Neural progenitor cell (in vitro differentiated cells): Measurements from ENCODE around the gene PPP1R14B. TPM values are rescaled to one million over a fixed set of nuclear protein-coding genes. Genes with fewer than 3 reads are reported as not detected.

Experiments used
- DNase-seq: peaks from one replicate; pipeline ENCODE4 v3.0.0-alpha.2; 2016; ENCODE audit warnings: low spot score
- H2AFZ ChIP-seq: fragments of 200-600 bp; sonication (generic); replicated peaks from 2 replicates; pipeline ENCODE4 v1.6.1; 2016; ENCODE audit warnings: antibody characterized with exemption
- H3F3A ChIP-seq: fragments of 200-600 bp; sonication (generic); 2 replicates; pipeline ENCODE4 v1.6.1; 2016; ENCODE audit warnings: antibody characterized with exemption, low read depth
- H3K27ac ChIP-seq: fragments of 200-600 bp; sonication (generic); 2 replicates; pipeline ENCODE4 v1.5.1; 2016; ENCODE audit warnings: mild to moderate bottlenecking
- H3K27me3 ChIP-seq: fragments of 200-600 bp; sonication (generic); 2 replicates; pipeline ENCODE4 v1.6.1; 2016; ENCODE audit warnings: mild to moderate bottlenecking, moderate library complexity
- H3K36me3 ChIP-seq: fragments of 200-600 bp; sonication (generic); 2 replicates; pipeline ENCODE4 v1.5.1; 2016
- H3K4me1 ChIP-seq: fragments of 200-600 bp; sonication (generic); 2 replicates; pipeline ENCODE4 v1.6.1; 2016; ENCODE audit warnings: mixed run types
- H3K4me2 ChIP-seq: fragments of 200-600 bp; sonication (generic); 2 replicates; pipeline ENCODE4 v1.6.1; 2016
- H3K4me3 ChIP-seq: fragments of 200-600 bp; sonication (generic); 2 replicates; pipeline ENCODE4 v1.5.1; 2016
- H3K79me2 ChIP-seq: fragments of 200-600 bp; sonication (generic); 2 replicates; pipeline ENCODE4 v1.6.1; 2016; ENCODE audit warnings: low read depth
- H3K9ac ChIP-seq: fragments of 200-600 bp; sonication (generic); 2 replicates; pipeline ENCODE4 v1.6.1; 2016
- H3K9me3 ChIP-seq: fragments of 200-600 bp; sonication (generic); 2 replicates; pipeline ENCODE4 v1.5.1; 2016; ENCODE audit warnings: low read depth
- H4K20me1 ChIP-seq: fragments of 200-600 bp; sonication (generic); 2 replicates; pipeline ENCODE4 v1.6.1; 2016; ENCODE audit warnings: low read depth
- H3K27ac Mint-ChIP-seq: 3 replicates; pipeline ENCODE4 v1.8.0; 2021; ENCODE audit warnings: mixed read lengths
- H3K27me3 Mint-ChIP-seq: 2 replicates; pipeline ENCODE4 v1.8.0; 2022; ENCODE audit warnings: low read depth, mild to moderate bottlenecking, inconsistent platforms, moderate library complexity, mixed read lengths; ENCODE audit not compliant: insufficient read depth
- H3K36me3 Mint-ChIP-seq: 3 replicates; pipeline ENCODE4 v1.8.0; 2021; ENCODE audit warnings: mixed read lengths
- H3K4me1 Mint-ChIP-seq: 3 replicates; pipeline ENCODE4 v1.8.0; 2021; ENCODE audit warnings: mixed read lengths
- H3K4me3 Mint-ChIP-seq: 3 replicates; pipeline ENCODE4 v1.8.0; 2021; ENCODE audit warnings: mild to moderate bottlenecking, moderate library complexity, mixed read lengths
- H3K9me3 Mint-ChIP-seq: 3 replicates; pipeline ENCODE4 v1.8.0; 2020; ENCODE audit warnings: mixed read lengths
- EZH2 ChIP-seq: fragments of 200-600 bp; sonication (generic); IDR thresholded peaks from 2 replicates; pipeline ENCODE4 v1.6.1; 2017; ENCODE audit warnings: antibody characterized with exemption, mild to moderate bottlenecking, moderate library complexity
- EZH2phosphoT487 ChIP-seq: fragments of 200-600 bp; sonication (generic); IDR thresholded peaks from 2 replicates; pipeline ENCODE4 v1.6.1; 2017; ENCODE audit warnings: antibody characterized with exemption
- total RNA-seq: library from RNA; depleted of rRNA; stranded (reverse); fragments of >200 nt; gene quantifications from 2 replicates; pipeline ENCODE4 v1.2.3, GENCODE V29; 2015; ENCODE audit warnings: low replicate concordance
- TF ChIP-seq, protein P1 (sequence below): fragments of 200-600 bp; sonication (generic); IDR thresholded peaks from 2 replicates; pipeline ENCODE4 v1.5.1; 2017; ENCODE audit warnings: antibody characterized with exemption, mild to moderate bottlenecking

The PPP1R14B gene
- total RNA-seq, 1 donor from 2014 or later, result 107 TPM

DNA sequence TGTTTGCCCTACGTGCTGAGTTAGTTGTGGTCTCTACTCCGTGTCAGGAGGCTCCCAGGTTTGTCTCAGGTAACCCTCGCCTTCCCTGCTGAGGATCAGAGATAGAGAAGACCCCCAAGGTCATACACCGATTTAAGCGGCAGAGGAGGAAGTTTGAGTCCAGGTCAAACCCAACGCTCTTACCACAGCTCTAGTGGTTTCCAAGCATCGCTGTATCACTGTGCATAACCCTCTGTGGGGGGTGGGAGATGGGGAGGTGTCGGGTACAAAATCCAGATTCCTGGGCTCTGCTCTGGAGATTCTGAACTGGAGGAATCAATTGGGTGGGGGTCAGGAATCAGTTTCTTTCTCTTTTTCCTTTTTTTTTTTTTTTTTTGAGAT lies 15.8 kb downstream of the PPP1R14B start:
- H2AFZ ChIP-seq, result peak overlapping the region; percentile 29
- TF ChIP-seq EZH2 (no peak), EZH2phosphoT487 (no peak)
- TF ChIP-seq, protein P1, sequence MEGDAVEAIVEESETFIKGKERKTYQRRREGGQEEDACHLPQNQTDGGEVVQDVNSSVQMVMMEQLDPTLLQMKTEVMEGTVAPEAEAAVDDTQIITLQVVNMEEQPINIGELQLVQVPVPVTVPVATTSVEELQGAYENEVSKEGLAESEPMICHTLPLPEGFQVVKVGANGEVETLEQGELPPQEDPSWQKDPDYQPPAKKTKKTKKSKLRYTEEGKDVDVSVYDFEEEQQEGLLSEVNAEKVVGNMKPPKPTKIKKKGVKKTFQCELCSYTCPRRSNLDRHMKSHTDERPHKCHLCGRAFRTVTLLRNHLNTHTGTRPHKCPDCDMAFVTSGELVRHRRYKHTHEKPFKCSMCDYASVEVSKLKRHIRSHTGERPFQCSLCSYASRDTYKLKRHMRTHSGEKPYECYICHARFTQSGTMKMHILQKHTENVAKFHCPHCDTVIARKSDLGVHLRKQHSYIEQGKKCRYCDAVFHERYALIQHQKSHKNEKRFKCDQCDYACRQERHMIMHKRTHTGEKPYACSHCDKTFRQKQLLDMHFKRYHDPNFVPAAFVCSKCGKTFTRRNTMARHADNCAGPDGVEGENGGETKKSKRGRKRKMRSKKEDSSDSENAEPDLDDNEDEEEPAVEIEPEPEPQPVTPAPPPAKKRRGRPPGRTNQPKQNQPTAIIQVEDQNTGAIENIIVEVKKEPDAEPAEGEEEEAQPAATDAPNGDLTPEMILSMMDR, result no peak
- H3K4me1 ChIP-seq, result peaks cover 16% of the 10 kb centered on the region
- no peaks in the 10 kb centered on the region for H3K9me3 ChIP-seq
- H3K27ac Mint-ChIP-seq, result peak overlapping the region; percentile 90
- H3K9me3 Mint-ChIP-seq, result no peaks in the 10 kb centered on the region
- H3K79me2 ChIP-seq, result no peaks in the 10 kb centered on the region
- peak overlapping the region; percentile 95 for H3K4me2 ChIP-seq
- DNase-seq, result no peak
- no peak overlapping the region for H3K27ac ChIP-seq
- peaks cover 47% of the 10 kb centered on the region for H3K27me3 ChIP-seq
- H4K20me1 ChIP-seq, result peaks cover 3% of the 10 kb centered on the region
- H3K9ac ChIP-seq, result no peak overlapping the region
- peaks cover 14% of the 10 kb centered on the region for H3K27me3 Mint-ChIP-seq
- H3K36me3 Mint-ChIP-seq, result no peaks in the 10 kb centered on the region
- H3K4me3 Mint-ChIP-seq, result peak overlapping the region; percentile 92
- no peaks in the 10 kb centered on the region for H3K36me3 ChIP-seq
- peak overlapping the region; percentile 67 for H3K4me3 ChIP-seq
- peaks cover 43% of the 10 kb centered on the region for H3F3A ChIP-seq
- peaks cover 32% of the 10 kb centered on the region for H3K4me1 Mint-ChIP-seq

DNA sequence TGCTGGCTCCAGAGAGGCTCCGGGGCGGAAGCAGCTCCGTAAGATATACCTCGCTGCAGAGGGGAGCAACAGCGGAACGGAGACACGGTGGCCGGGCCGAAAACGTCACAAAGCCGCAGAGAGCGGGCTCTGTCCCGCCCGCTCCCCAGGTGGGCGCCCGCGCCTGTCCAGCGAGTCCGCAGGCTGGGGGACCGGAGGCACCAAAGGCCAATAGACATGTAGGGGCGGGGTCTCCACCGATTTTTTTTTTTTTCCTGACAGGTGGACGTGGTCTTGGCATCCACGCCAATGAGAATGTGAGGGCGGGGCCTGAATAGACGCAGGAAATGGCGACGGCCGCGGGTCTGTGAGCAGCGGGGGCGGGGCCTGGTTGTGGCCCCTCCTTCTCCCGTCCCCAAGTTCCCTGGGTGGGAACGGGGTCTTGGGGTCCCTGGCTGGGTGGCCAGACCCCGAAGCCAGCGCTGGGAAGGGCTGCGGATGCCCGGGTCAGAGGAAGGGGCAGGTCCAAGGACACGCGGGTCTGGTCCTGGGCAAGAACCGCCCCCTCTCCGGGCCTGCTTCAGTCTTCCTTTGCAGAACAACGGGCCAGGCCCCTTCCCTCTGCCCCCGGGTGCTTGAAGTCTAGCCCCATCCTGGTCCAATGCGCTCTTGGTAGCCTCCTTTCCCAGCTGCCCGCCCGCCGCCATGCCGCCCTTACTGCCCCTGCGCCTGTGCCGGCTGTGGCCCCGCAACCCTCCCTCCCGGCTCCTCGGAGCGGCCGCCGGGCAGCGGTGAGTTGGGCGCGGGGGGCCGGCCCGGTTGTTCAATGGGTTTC lies 16.4 kb downstream of the PPP1R14B start, which contains the start of gene DNAJC4:
Gene DNAJC4 (plus strand): TSS at position 378 of the 814 bp plus-strand sequence. CDS start 307 bp downstream, at position 685.
- Histone ChIP-seq H3K27ac (no peak within 1 kb of the TSS), H2AFZ (peak within 1 kb of the TSS; percentile 29), H3K79me2 (no peaks in the 10 kb centered on the region), H3K9me3 (no peaks in the 10 kb centered on the region), H4K20me1 (peaks cover 3% of the 10 kb centered on the region), H3K9ac (no peak within 1 kb of the TSS), H3K36me3 (no peaks in the 10 kb centered on the region), H3K4me3 (peak within 1 kb of the TSS; percentile 67), H3K27me3 (peaks cover 42% of the 10 kb centered on the region), H3K4me2 (peak within 1 kb of the TSS; percentile 95), H3F3A (peaks cover 39% of the 10 kb centered on the region), H3K4me1 (peaks cover 16% of the 10 kb centered on the region)
- H3K4me3 Mint-ChIP-seq, result peak within 1 kb of the TSS; percentile 92
- H3K27me3 Mint-ChIP-seq, result peaks cover 12% of the 10 kb centered on the region
- H3K9me3 Mint-ChIP-seq, result no peaks in the 10 kb centered on the region
- peaks cover 31% of the 10 kb centered on the region for H3K4me1 Mint-ChIP-seq
- DNase-seq, result peak; percentile 98
- peak within 1 kb of the TSS; percentile 90 for H3K27ac Mint-ChIP-seq
- TF ChIP-seq EZH2 (peak; percentile 27), EZH2phosphoT487 (no peak)
- H3K36me3 Mint-ChIP-seq, result no peaks in the 10 kb centered on the region

DNA sequence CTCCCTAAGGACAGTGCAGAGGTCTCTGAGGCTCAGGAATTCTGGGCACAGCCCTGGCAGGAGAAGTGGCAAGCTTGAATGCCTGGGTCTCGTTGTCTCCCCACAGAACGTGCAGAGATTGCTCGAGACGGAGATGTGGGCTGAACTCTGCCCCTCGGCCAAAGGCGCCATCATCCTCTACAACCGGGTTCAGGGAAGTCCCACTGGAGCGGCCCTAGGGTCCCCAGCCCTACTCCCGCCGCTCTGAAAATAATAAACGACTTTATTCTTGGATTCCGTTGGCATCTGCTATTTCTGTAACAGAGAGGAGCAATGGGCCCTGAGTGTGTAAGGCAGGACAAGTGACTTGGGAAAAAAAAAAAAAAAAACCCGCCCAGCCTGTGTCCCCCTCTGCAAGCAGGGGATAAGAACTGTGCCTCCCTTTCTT lies 17.0 kb downstream of the PPP1R14B start:
- Histone ChIP-seq H3K27me3 (peaks cover 36% of the 10 kb centered on the region), H3F3A (peaks cover 39% of the 10 kb centered on the region), H3K4me2 (peak overlapping the region; percentile 95), H2AFZ (no peak overlapping the region), H3K36me3 (no peaks in the 10 kb centered on the region), H3K9me3 (no peaks in the 10 kb centered on the region), H3K27ac (no peak overlapping the region), H4K20me1 (peaks cover 3% of the 10 kb centered on the region), H3K4me1 (peaks cover 20% of the 10 kb centered on the region), H3K4me3 (peak overlapping the region; percentile 67), H3K79me2 (no peaks in the 10 kb centered on the region), H3K9ac (no peak overlapping the region)
- DNase-seq, result no peak
- H3K4me1 Mint-ChIP-seq, result peaks cover 36% of the 10 kb centered on the region
- no peak overlapping the region for H3K27ac Mint-ChIP-seq
- no peaks in the 10 kb centered on the region for H3K9me3 Mint-ChIP-seq
- peak overlapping the region; percentile 92 for H3K4me3 Mint-ChIP-seq
- peaks cover 7% of the 10 kb centered on the region for H3K27me3 Mint-ChIP-seq
- no peaks in the 10 kb centered on the region for H3K36me3 Mint-ChIP-seq
- no peak for TF ChIP-seq EZH2
- no peak for TF ChIP-seq EZH2phosphoT487
- TF ChIP-seq, protein P1, result no peak
